SK-N-SH treated with all-trans-retinoic acid at 6 μM for 48 hours (cell line): Measurements from ENCODE around the gene FTO.

Experiments used
- ATAC-seq: fragments of 200-7000 bp; cut with Tn5 transposase; 3 replicates; pipeline ENCODE4 v1.9.1; 2020; ENCODE audit warnings: mild to moderate bottlenecking, moderate library complexity
- ARNTL ChIP-seq: fragments of 450-650 bp; formaldehyde crosslinking; IDR thresholded peaks from 2 replicates; pipeline ENCODE4 v1.5.0; 2020; ENCODE audit warnings: low read depth, mild to moderate bottlenecking, moderate library complexity, borderline replicate concordance
- BACH2 ChIP-seq: fragments of 250-450 bp; sonication (Bioruptor Pico); IDR thresholded peaks from 2 replicates; pipeline ENCODE4 v1.9.0; 2021; ENCODE audit warnings: mild to moderate bottlenecking, borderline replicate concordance
- CREB5 ChIP-seq: fragments of 250-450 bp; sonication (Bioruptor Pico); IDR thresholded peaks from 2 replicates; pipeline ENCODE4 v1.5.1; 2020; ENCODE audit warnings: low read depth, mild to moderate bottlenecking, moderate library complexity
- ESRRG ChIP-seq: fragments of 250-450 bp; sonication (Bioruptor Pico); IDR thresholded peaks from 2 replicates; pipeline ENCODE4 v1.6.1; 2021; ENCODE audit warnings: mild to moderate bottlenecking
- GLIS3 ChIP-seq: fragments of 250-450 bp; sonication (Bioruptor Pico); IDR thresholded peaks from 2 replicates; pipeline ENCODE4 v1.5.0; 2020; ENCODE audit warnings: mild to moderate bottlenecking, moderate library complexity
- ISL1 ChIP-seq: fragments of 250-450 bp; sonication (Bioruptor Pico); IDR thresholded peaks from 2 replicates; pipeline ENCODE4 v2.1.2; 2022; ENCODE audit warnings: mild to moderate bottlenecking, moderate library complexity
- OSR1 ChIP-seq: fragments of 250-450 bp; sonication (Bioruptor Pico); IDR thresholded peaks from 2 replicates; pipeline ENCODE4 v1.8.0; 2022; ENCODE audit warnings: moderate library complexity, mild to moderate bottlenecking, inconsistent platforms
- PATZ1 ChIP-seq: fragments of 250-450 bp; sonication (Bioruptor Pico); IDR thresholded peaks from 2 replicates; pipeline ENCODE4 v1.8.0; 2020; ENCODE audit warnings: mild to moderate bottlenecking, moderate library complexity, borderline replicate concordance
- POU6F1 ChIP-seq: fragments of 250-450 bp; sonication (Bioruptor Pico); IDR thresholded peaks from 2 replicates; pipeline ENCODE4 v1.8.0; 2021; ENCODE audit warnings: low read depth, mild to moderate bottlenecking, moderate library complexity, borderline replicate concordance
- PPARA ChIP-seq: fragments of 250-450 bp; sonication (Bioruptor Pico); IDR thresholded peaks from 2 replicates; pipeline ENCODE4 v1.5.0; 2020; ENCODE audit warnings: mild to moderate bottlenecking, borderline replicate concordance
- RARB ChIP-seq: fragments of 250-450 bp; sonication (Bioruptor Pico); IDR thresholded peaks from 2 replicates; pipeline ENCODE4 v1.8.0; 2021; ENCODE audit warnings: mild to moderate bottlenecking, moderate library complexity
- TCF4 ChIP-seq: fragments of 250-450 bp; sonication (Bioruptor Pico); IDR thresholded peaks from 2 replicates; pipeline ENCODE4 v1.8.0; 2021; ENCODE audit warnings: mild to moderate bottlenecking, moderate library complexity, borderline replicate concordance
- ZC3H10 ChIP-seq: fragments of 250-450 bp; sonication (Bioruptor Pico); IDR thresholded peaks from 2 replicates; pipeline ENCODE4 v1.5.1; 2021; ENCODE audit warnings: mild to moderate bottlenecking, moderate library complexity
- ZFP3 ChIP-seq: fragments of 250-450 bp; sonication (Bioruptor Pico); IDR thresholded peaks from 2 replicates; pipeline ENCODE4 v1.5.0; 2020; ENCODE audit warnings: mild to moderate bottlenecking, moderate library complexity
- ZFP30 ChIP-seq: fragments of 450-650 bp; formaldehyde crosslinking; IDR thresholded peaks from 2 replicates; pipeline ENCODE4 v1.5.0; 2022; ENCODE audit warnings: mild to moderate bottlenecking, moderate library complexity
- ZNF565 ChIP-seq: fragments of 450-650 bp; formaldehyde crosslinking; conservative IDR thresholded peaks from 2 replicates; pipeline ENCODE4 v1.5.0; 2020; ENCODE audit warnings: low read depth, mild to moderate bottlenecking, moderate library complexity
- ZNF70 ChIP-seq: fragments of 450-650 bp; formaldehyde crosslinking; IDR thresholded peaks from 2 replicates; pipeline ENCODE4 v1.5.0; 2020; ENCODE audit warnings: mild to moderate bottlenecking, moderate library complexity
- TF ChIP-seq, protein P1 (sequence below): fragments of 250-450 bp; sonication (Bioruptor Pico); IDR thresholded peaks from 2 replicates; pipeline ENCODE4 v1.5.1; 2021; ENCODE audit warnings: mild to moderate bottlenecking, moderate library complexity
- TF ChIP-seq, protein P2 (sequence below): fragments of 250-450 bp; sonication (Bioruptor Pico); IDR thresholded peaks from 2 replicates; pipeline ENCODE4 v1.5.0; 2020; ENCODE audit warnings: mild to moderate bottlenecking, moderate library complexity

FTO gene

DNA sequence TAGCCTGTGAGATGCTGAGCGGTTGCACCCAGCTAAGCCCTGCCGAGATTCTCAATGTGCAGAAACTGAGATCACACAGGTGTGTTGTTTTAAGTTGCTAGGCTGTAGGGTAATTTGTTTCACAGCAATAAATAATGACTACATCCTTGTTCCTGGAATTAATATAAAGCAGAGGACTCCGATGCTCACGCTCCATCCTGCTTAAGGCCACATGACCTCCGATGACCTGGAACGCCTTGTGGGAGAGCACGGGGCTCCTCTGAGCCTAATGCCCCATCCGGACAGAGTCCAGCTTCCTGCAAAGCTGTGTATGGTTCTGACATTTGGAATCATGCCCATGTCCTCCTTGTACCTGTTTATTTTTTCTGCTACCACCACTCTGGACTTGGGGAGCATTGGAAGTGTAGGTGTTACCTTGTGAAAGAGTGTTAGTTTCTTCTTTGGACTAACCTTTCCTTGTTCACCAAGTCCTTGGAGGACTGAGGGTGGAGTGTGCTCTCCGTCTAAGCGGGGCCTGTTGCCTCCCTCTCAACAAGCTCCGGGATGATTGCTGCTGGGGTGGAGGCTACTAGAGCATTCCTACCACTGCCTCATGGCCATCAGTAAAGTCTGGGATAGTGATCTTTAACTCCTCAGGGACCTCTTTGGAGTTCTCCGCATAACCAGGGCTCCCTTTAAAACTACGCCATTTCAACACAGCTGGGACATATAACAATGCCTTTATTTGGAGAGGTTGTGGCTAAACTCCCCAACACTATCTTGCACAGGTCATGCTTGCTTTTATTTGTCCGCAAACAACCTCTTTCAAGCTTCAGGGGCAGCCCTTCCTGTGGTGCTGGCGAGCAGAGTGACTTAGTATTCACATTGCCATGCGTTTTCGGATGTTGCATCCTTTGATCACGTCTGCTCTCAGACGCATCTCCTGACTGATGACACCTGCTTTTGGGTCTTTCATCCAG lies 457.3 kb downstream of the FTO start:
- ATAC-seq = no peak
- TF ChIP-seq GLIS3 (CRISPR knock-in tag) = no peak
- TF ChIP-seq PATZ1 (CRISPR knock-in tag) = no peak
- no peak for TF ChIP-seq ZFP30 (CRISPR knock-in tag)
- no peak for TF ChIP-seq ESRRG (CRISPR knock-in tag)

DNA sequence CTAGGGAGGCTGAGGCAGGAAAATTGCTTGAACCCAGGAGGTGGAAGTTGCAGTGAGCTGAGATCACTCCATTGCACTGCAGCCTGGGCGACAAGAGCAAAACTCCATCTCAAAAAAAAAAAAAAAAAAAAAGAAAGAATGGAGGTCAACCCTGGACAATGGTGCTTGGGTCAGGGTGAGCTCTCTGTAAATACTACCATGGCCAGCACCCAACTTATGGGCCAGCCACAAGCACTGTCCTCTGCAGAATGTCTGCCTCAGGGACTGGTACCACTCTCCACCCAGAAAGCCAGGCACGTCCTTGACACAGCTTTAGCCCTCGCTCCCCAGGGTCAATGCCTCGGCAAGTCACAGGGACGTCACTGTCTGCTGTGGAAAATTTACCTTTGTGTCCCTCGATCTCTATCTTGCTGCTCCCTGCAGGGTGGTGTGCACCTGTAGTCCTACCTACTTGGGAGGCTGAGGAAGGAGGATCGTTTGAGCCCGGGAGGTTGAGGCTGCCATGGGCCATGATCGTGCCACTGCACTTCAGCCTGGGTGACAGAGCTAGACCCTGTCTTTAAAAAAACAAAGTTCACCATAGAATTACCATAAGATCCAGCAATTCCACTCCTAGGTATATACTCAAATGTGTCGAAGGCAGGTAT lies 459.4 kb downstream of the FTO start:
- no peak for ATAC-seq
- TF ChIP-seq GLIS3 (CRISPR knock-in tag) (no peak), BACH2 (no peak), TCF4 (CRISPR knock-in tag) (no peak), CREB5 (CRISPR knock-in tag) (no peak), ARNTL (CRISPR knock-in tag) (no peak), ISL1 (CRISPR knock-in tag) (no peak), ZFP30 (CRISPR knock-in tag) (no peak), ZNF565 (CRISPR knock-in tag) (no peak), RARB (no peak)
- TF ChIP-seq, protein P1, sequence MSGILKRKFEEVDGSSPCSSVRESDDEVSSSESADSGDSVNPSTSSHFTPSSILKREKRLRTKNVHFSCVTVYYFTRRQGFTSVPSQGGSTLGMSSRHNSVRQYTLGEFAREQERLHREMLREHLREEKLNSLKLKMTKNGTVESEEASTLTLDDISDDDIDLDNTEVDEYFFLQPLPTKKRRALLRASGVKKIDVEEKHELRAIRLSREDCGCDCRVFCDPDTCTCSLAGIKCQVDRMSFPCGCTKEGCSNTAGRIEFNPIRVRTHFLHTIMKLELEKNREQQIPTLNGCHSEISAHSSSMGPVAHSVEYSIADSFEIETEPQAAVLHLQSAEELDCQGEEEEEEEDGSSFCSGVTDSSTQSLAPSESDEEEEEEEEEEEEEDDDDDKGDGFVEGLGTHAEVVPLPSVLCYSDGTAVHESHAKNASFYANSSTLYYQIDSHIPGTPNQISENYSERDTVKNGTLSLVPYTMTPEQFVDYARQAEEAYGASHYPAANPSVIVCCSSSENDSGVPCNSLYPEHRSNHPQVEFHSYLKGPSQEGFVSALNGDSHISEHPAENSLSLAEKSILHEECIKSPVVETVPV (CRISPR knock-in tag) = no peak
- TF ChIP-seq, protein P2, sequence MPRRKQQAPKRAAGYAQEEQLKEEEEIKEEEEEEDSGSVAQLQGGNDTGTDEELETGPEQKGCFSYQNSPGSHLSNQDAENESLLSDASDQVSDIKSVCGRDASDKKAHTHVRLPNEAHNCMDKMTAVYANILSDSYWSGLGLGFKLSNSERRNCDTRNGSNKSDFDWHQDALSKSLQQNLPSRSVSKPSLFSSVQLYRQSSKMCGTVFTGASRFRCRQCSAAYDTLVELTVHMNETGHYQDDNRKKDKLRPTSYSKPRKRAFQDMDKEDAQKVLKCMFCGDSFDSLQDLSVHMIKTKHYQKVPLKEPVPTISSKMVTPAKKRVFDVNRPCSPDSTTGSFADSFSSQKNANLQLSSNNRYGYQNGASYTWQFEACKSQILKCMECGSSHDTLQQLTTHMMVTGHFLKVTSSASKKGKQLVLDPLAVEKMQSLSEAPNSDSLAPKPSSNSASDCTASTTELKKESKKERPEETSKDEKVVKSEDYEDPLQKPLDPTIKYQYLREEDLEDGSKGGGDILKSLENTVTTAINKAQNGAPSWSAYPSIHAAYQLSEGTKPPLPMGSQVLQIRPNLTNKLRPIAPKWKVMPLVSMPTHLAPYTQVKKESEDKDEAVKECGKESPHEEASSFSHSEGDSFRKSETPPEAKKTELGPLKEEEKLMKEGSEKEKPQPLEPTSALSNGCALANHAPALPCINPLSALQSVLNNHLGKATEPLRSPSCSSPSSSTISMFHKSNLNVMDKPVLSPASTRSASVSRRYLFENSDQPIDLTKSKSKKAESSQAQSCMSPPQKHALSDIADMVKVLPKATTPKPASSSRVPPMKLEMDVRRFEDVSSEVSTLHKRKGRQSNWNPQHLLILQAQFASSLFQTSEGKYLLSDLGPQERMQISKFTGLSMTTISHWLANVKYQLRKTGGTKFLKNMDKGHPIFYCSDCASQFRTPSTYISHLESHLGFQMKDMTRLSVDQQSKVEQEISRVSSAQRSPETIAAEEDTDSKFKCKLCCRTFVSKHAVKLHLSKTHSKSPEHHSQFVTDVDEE = no peak

DNA sequence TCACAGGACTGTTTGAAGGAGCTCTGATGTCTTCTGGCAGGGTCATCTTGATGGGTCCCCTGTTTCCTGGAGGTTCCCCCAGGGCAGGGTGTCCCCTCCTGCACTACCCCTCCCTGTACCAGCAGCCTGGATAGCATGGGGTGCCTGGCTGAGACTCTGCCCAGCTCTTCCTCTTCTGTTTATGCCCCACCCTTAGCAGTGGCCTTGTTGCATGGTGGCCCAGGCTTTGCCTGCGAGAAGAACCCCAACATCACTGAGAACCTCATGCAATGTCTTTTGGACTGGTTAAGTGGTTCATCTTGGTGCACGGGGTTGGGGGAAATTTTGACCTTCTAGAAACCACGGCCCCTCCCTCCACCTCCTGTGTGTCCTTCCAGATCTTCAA lies 460.8 kb downstream of the FTO start:
- no peak for TF ChIP-seq ZC3H10 (CRISPR knock-in tag)
- TF ChIP-seq ISL1 (CRISPR knock-in tag) = no peak
- TF ChIP-seq ESRRG (CRISPR knock-in tag) = no peak
- TF ChIP-seq ZNF70 (CRISPR knock-in tag) = no peak
- ATAC-seq = no peak

GRCh38 chr16:54165174-54165911 lies 461.4 kb downstream of the FTO start:
- no peak for ATAC-seq
- TF ChIP-seq POU6F1 (CRISPR knock-in tag) = no peak
- TF ChIP-seq ISL1 (CRISPR knock-in tag) = no peak
- TF ChIP-seq ZFP3 (CRISPR knock-in tag) = no peak
- TF ChIP-seq GLIS3 (CRISPR knock-in tag) = no peak
- TF ChIP-seq BACH2 = no peak
- TF ChIP-seq ARNTL (CRISPR knock-in tag) = no peak
- no peak for TF ChIP-seq PPARA (CRISPR knock-in tag)
- no peak for TF ChIP-seq TCF4 (CRISPR knock-in tag)
- TF ChIP-seq PATZ1 (CRISPR knock-in tag) = no peak
- TF ChIP-seq, protein P1 (CRISPR knock-in tag) = no peak
- no peak for TF ChIP-seq ZNF70 (CRISPR knock-in tag)
- no peak for TF ChIP-seq ZNF565 (CRISPR knock-in tag)
- no peak for TF ChIP-seq ZFP30 (CRISPR knock-in tag)
- no peak for TF ChIP-seq OSR1
